ENCODE measurements around the gene CSPG5. TPM values are rescaled to one million over a fixed set of nuclear protein-coding genes. Genes with fewer than 3 reads are reported as not detected.

The CSPG5 gene
- total RNA-seq, 1 donor from 2014 or later, result 0.67 TPM

- peak; percentile 99 for ATAC-seq
- DNase-seq (ENCODE audit: low spot score), result peak; percentile 98
- intact Hi-C loops (cut with DNase I), result no loop called here
Observed at GRCh38 chr3:47513125-47513929, 65.3 kb downstream of the CSPG5 start, which contains the start of gene ELP6. ELP6 (minus strand) TSS chr3:47513712; CDS start chr3:47513590, 122 bp downstream.

- peak; percentile 22 for ATAC-seq
- peak; percentile 63 for DNase-seq (ENCODE audit: low spot score)
- intact Hi-C loops (cut with DNase I), result no loop called here
Observed at GRCh38 chr3:47512416-47513124, 66.1 kb downstream of the CSPG5 start.

Other genes starting within 250 kb of the CSPG5 start
- 53.7 TPM for gene PTPN23, start 197.8 kb downstream of the CSPG5 start, total RNA-seq
- 64.6 TPM for gene SCAP, start 102.9 kb downstream of the CSPG5 start, total RNA-seq
- 21.0 TPM for gene ELP6, start 65.2 kb downstream of the CSPG5 start, total RNA-seq
- gene SMARCC1, start 203.0 kb upstream of the CSPG5 start, total RNA-seq, result 77.0 TPM
- gene DHX30, start 224.3 kb upstream of the CSPG5 start, total RNA-seq, result 57.2 TPM